GM21786 (cell line): ENCODE results near the gene SPACDR.

Source experiments
- ATAC-seq: cut with Tn5 transposase; IDR thresholded peaks from one replicate; pipeline ENCODE4 v1.9.1; 2021; ENCODE audit not compliant: unreplicated experiment

SPACDR gene

DNA sequence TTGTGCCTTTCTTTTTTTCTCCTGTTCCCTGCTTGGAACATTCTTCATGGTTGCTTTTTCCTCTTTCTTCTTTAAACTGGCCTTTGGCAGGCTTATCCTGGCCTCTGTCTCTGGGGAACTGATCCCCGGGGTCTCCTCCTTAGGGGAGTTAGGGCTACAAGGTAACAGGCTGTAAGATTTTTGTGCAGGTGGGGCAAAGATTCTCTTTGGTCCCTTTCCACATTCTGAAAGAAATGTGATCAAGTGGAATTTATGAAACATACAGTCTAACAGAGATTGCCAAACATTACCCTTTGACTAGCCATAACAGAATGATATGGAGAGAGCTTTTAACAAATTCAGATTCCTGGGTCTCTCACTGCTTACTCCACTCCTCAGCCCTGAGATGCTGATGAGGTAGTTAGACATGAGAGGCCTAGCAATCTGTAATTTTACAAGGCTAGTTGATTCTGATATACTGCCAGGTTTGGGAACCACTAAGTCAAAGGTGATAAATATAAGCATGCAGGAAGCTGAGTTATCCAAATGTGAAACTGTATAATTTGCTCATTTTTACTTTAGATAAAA is 44.3 kb downstream of the SPACDR start:
- ATAC-seq, result no peak

DNA sequence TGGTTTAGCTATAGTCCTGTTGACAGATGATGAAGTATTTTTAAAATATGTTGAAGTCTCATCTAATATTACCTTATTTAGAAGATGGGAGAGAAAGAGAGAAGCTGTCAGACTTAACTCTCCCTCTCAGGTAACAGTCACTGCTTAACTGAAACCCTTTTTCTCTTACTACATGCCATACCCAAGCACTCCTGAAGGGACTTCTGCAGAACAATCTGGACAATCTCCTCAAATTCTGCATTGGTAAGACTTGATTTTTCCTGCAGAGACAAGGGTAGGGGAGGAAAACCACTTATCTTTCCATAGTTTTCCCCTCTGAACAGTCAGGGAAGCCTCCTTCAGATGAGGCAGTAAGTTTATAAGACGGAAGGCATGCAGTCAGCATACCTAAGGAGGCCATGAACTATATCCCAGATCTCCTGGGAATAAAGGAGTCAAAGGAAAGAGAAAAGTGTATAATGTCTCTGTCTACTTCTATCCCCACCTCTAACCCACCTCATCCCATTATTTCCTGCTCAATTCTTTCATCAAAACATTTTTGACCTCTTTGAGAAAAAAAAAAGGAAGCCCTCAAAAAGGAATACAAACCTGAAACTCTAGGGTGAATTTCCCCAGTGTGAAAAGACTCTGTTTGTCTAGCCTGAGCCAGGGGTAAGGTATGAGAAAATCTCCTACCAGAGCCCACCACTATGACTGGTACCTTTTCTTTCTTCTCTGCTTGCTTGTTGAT is 45.0 kb downstream of the SPACDR start:
- no peak for ATAC-seq

DNA sequence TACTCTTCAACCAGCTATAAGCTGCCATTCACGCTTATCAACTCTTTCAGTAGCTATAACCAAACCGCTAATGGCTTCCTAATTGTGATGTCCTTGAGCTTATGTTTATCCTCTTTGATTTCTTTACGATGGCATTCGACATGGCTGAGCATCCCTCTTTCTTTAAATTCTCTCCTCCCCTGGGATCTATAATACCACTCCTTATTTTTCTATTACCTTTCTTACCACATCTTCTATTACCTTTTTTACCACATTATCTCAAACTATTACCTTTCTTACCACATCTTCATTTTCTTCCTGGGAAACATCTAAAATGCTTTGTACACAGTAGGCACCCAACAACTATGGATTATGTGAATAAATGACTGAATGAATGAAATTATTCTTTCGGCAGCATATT is 48.6 kb downstream of the SPACDR start:
- ATAC-seq, result no peak

DNA sequence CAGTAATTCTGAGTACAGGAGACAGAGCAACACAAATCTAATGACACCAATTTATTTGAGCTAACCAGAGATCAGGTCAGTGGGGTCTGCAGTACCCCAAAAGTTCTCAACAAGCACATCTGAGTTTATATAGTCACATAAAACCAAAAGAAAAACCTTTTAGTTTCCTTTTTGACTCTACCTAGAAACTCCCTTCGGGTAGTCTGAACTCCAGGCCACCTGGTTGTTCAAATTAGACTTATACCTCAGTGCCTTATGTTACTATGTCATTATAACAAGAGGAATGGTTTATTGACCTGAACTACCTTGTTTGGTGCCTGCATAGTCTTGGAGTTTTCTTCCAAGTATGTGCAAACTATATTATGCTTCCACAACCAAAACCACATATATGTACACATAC is 50.2 kb downstream of the SPACDR start:
- ATAC-seq, result no peak

DNA sequence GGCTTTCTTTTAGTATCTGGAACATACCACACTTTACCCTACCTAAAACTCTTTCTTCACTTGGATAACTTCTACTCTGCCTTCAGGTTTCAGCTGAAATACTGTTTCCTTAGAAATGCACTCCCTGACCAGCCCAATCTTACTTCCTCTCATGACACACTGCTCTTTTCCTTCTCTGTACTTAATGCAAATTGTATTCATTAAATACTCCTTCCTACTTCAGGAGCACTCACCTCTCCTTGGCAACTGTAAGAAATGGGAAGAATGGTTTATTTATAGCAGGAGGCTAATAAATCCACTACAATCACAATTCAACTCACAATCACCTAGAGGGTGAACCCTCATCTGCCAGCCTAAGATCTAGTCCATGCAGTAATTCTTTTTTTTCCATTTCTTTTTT is 50.7 kb downstream of the SPACDR start:
- no peak for ATAC-seq

DNA sequence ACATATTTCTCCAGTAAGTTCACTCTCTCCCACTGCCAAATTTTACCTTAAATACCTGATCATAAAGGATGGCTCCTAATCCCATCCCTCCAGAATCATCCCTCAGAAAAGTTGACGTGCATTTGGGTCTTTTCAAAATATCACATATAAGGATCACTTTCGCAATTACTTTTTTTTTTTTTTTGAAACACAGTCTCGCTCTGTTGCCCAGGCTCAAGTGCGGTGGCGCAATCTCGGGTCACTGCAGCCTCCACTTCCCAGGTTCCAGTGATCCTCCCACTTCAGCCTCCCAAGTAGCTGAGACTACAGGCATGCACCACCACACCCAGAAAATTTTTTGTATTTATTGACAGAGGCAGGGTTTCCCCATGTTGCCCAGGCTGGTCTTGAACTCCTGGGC is 53.0 kb downstream of the SPACDR start:
- ATAC-seq, result no peak

DNA sequence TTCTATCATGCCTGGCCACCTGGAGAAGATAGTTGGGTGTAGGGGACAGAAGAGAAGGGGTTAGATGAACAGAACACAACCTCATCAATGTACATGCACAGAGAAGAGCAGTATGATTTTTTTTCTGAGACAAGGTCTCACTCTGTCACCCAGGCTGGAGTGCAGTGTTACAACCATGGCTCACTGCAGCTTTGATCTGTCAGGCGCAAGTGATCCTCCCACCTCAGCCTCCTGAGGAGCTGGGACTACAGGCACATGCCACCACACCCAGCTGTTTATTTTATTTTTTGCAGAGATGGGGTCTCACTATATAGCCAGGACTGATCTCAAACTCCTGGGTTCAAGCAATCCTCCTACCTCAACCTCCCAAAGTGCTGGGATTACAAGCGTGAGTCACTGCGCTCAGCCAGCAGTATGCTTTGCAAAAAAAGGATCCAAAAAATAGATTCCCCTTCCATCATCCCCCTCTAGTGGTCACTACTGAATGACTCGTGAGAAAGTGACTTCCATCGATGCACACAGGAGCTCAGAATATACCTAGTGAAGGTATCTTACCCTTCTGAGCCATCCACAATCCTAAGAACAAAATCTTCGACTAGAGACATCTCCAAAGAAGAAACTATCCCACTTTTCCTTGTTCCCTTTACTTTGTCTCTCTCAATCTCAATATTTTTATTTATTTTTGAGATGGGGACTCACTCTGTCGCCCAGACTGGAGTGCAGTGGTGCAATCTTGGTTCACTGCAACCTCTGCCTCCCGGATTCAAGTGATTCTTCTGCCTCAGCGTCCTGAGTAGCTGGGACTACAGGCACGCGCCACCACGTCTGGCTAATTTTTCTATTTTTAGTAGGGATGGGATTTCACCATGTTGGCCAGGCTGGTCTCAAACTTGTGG is 56.5 kb downstream of the SPACDR start:
- no peak for ATAC-seq

DNA sequence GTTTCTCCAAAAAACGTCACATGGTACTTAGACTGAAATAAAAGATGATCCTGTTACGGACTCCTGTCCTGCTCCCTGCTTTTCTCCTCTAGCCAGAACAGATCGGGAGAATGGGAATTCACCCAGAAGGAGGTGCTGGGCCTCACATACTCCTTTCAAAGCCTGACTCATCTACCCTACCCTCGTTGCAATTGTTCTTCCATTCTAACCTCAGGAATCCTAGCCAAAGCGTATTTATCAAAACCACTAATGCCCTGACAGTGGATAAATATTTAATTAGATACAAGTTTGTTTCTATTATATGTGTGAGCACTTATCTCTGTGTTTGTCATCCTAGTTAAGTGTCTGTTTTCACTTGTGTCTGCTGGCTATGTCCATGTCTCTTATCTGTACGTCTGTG is 57.3 kb downstream of the SPACDR start:
- ATAC-seq, result no peak
